ENCODE measurements around the gene CEBPA. TPM values are rescaled to one million over a fixed set of nuclear protein-coding genes. Genes with fewer than 3 reads are reported as not detected.

The CEBPA gene
- total and polyA plus RNA-seq, 2 donors (not counting 1 experiment from before 2014, with no cell fraction given) = 1.7 to 2.6 TPM

GRCh38 chr19:33252971-33253370 is 49.4 kb downstream of the CEBPA start:
- Histone ChIP-seq H3K9ac (ENCODE audit: low read length) (no peak overlapping the region), H3K79me2 (ENCODE audit: control insufficient read depth, insufficient read depth, low read length) (no peaks in the 10 kb centered on the region), H4K20me1 (ENCODE audit: control insufficient read depth, insufficient read depth, low read length, poor library complexity, severe bottlenecking) (no peaks in the 10 kb centered on the region), H3K9me3 (ENCODE audit: control extremely low read depth in 1 of 3, control insufficient read depth in 2 of 3, insufficient read depth in 1 of 3, low read length in 2 of 3) (peaks cover 0 to 4% (median 0%) of the 10 kb centered on the region in 3 donors), H3K27me3 (replicated peaks in 1 of 4; ENCODE audit: control extremely low read depth in 1 of 4, control insufficient read depth in 3 of 4, insufficient read depth in 4 of 4, low read length in 3 of 4) (peaks cover 0 to 2% (median 0%) of the 10 kb centered on the region in 4 experiments), H3K27ac (ENCODE audit: low read length in 2 of 2) (no peak overlapping the region), H3K4me2 (replicated peaks; ENCODE audit: low read depth, low read length, poor library complexity, severe bottlenecking) (no peak overlapping the region), H3K36me3 (replicated peaks in 1 of 2; ENCODE audit: control extremely low read depth in 1 of 2, control insufficient read depth in 1 of 2, extremely low read depth in 1 of 2, insufficient read depth in 2 of 2, low read length in 1 of 2) (no peaks in the 10 kb centered on the region), H3K4me1 (ENCODE audit: control insufficient read depth in 2 of 2, insufficient read depth in 2 of 2, low read length in 2 of 2) (no peaks in the 10 kb centered on the region), H2AFZ (ENCODE audit: insufficient read depth, low read depth, low read length, poor library complexity, severe bottlenecking) (no peak overlapping the region), H3K4me3 (ENCODE audit: control extremely low read depth in 1 of 5, extremely low read depth in 1 of 5, insufficient read depth in 1 of 5, low read depth in 2 of 5, low read length in 4 of 5) (no peak overlapping the region)
- Mint-ChIP-seq H3K9me3 (ENCODE audit: insufficient read depth) (no peaks in the 10 kb centered on the region), H3K27me3 (peaks cover 6% of the 10 kb centered on the region), H3K4me1 (no peaks in the 10 kb centered on the region), H3K4me3 (no peak overlapping the region), H3K27ac (no peak overlapping the region)
- intact Hi-C loops (cut with micrococcal nuclease) = no loop called here
- TF ChIP-seq CTCF (IDR thresholded peaks at IDR 0.05) (no peak), EZH2 (IDR thresholded peaks at IDR 0.05; ENCODE audit: borderline replicate concordance, insufficient read depth, low read depth, low read length, poor library complexity, severe bottlenecking) (no peak)
- ChIA-PET POLR2A (no interaction called here), CTCF (no interaction called here)
- DNase-seq = no peak
- ATAC-seq (ENCODE audit: low read depth) = no peak
- WGBS (ENCODE audit: insufficient coverage) = 89% methylated on average over 8 of the region's 8 CpGs

GRCh38 chr19:33252418-33252962 is 49.8 kb downstream of the CEBPA start:
- Histone ChIP-seq H3K79me2 (ENCODE audit: control insufficient read depth, insufficient read depth, low read length) (no peaks in the 10 kb centered on the region), H3K27ac (ENCODE audit: low read length in 2 of 2) (no peak overlapping the region), H4K20me1 (ENCODE audit: control insufficient read depth, insufficient read depth, low read length, poor library complexity, severe bottlenecking) (no peaks in the 10 kb centered on the region), H3K4me2 (replicated peaks; ENCODE audit: low read depth, low read length, poor library complexity, severe bottlenecking) (no peak overlapping the region), H3K4me3 (ENCODE audit: control extremely low read depth in 1 of 5, extremely low read depth in 1 of 5, insufficient read depth in 1 of 5, low read depth in 2 of 5, low read length in 4 of 5) (no peak overlapping the region), H3K9me3 (ENCODE audit: control extremely low read depth in 1 of 3, control insufficient read depth in 2 of 3, insufficient read depth in 1 of 3, low read length in 2 of 3) (no peaks in the 10 kb centered on the region), H3K4me1 (ENCODE audit: control insufficient read depth in 2 of 2, insufficient read depth in 2 of 2, low read length in 2 of 2) (no peaks in the 10 kb centered on the region), H3K27me3 (replicated peaks in 1 of 4; ENCODE audit: control extremely low read depth in 1 of 4, control insufficient read depth in 3 of 4, insufficient read depth in 4 of 4, low read length in 3 of 4) (peaks cover 0 to 2% (median 0%) of the 10 kb centered on the region in 4 experiments), H3K9ac (ENCODE audit: low read length) (no peak overlapping the region), H2AFZ (ENCODE audit: insufficient read depth, low read depth, low read length, poor library complexity, severe bottlenecking) (no peak overlapping the region), H3K36me3 (replicated peaks in 1 of 2; ENCODE audit: control extremely low read depth in 1 of 2, control insufficient read depth in 1 of 2, extremely low read depth in 1 of 2, insufficient read depth in 2 of 2, low read length in 1 of 2) (no peaks in the 10 kb centered on the region)
- Mint-ChIP-seq H3K4me3 (no peak overlapping the region), H3K27ac (no peak overlapping the region), H3K27me3 (peaks cover 5% of the 10 kb centered on the region), H3K9me3 (ENCODE audit: insufficient read depth) (no peaks in the 10 kb centered on the region), H3K4me1 (no peaks in the 10 kb centered on the region)
- no peak for DNase-seq
- TF ChIP-seq CTCF (IDR thresholded peaks at IDR 0.05) = no peak
- no peak for TF ChIP-seq EZH2 (IDR thresholded peaks at IDR 0.05; ENCODE audit: borderline replicate concordance, insufficient read depth, low read depth, low read length, poor library complexity, severe bottlenecking)
- ChIA-PET POLR2A (no interaction called here), CTCF (no interaction called here)
- intact Hi-C loops (cut with micrococcal nuclease) = no loop called here
- ATAC-seq (ENCODE audit: low read depth) = no peak
- 100% methylated on average over 2 of the region's 4 CpGs for WGBS (ENCODE audit: insufficient coverage)

All from B cell (primary cell).